Stimulated activated CD8-positive, alpha-beta memory T cell treated with anti-CD3 and anti-CD28 coated beads, Interleukin-15, amount 100 ng/mL, for 1 hour (primary cell): ENCODE results near the gene VTCN1.
"Not testable (repeated sequence)": the region's sequence is repeated elsewhere in the genome, so short reads cannot be mapped to it uniquely, and the experiment has no call there.

ENCODE experiments used
- DNase-seq: peaks from one replicate; pipeline ENCODE4 v3.0.0-alpha.2; 2020; ENCODE audit warnings: low read depth

The VTCN1 gene

GRCh38 chr1:117166076-117166475 is 44.7 kb downstream of the VTCN1 start:
- DNase-seq: no peak

GRCh38 chr1:117164209-117164608 is 46.5 kb downstream of the VTCN1 start:
- DNase-seq: no peak

GRCh38 chr1:117162816-117163215 is 47.9 kb downstream of the VTCN1 start:
- DNase-seq: no peak

- DNase-seq: no peak
Observed at GRCh38 chr1:117161887-117162286, 48.8 kb downstream of the VTCN1 start.

GRCh38 chr1:117151305-117151704 is 59.4 kb downstream of the VTCN1 start:
- DNase-seq: not testable (repeated sequence)

GRCh38 chr1:117150316-117150715 is 60.4 kb downstream of the VTCN1 start:
- no peak for DNase-seq

GRCh38 chr1:117147856-117148588 is 62.7 kb downstream of the VTCN1 start:
- no peak for DNase-seq

- DNase-seq: no peak
Observed at GRCh38 chr1:117147341-117147831, 63.3 kb downstream of the VTCN1 start.

- no peak for DNase-seq
Observed at GRCh38 chr1:117146575-117147340, 64.0 kb downstream of the VTCN1 start.

GRCh38 chr1:117146072-117146471 is 64.7 kb downstream of the VTCN1 start:
- DNase-seq: no peak

- no peak for DNase-seq
Observed at GRCh38 chr1:117143871-117144270, 66.9 kb downstream of the VTCN1 start.

- DNase-seq: no peak
Observed at GRCh38 chr1:117143172-117143571, 67.6 kb downstream of the VTCN1 start.

GRCh38 chr1:117142200-117142599 is 68.5 kb downstream of the VTCN1 start:
- DNase-seq: no peak

GRCh38 chr1:117138561-117138960 is 72.2 kb downstream of the VTCN1 start:
- no peak for DNase-seq

GRCh38 chr1:117138106-117138505 is 72.6 kb downstream of the VTCN1 start:
- DNase-seq: no peak

GRCh38 chr1:117137281-117137855 is 73.4 kb downstream of the VTCN1 start:
- no peak for DNase-seq

GRCh38 chr1:117136749-117137148 is 74.0 kb downstream of the VTCN1 start:
- no peak for DNase-seq

- DNase-seq: no peak
Observed at GRCh38 chr1:117135329-117135728, 75.4 kb downstream of the VTCN1 start.

- no peak for DNase-seq
Observed at GRCh38 chr1:117130526-117130925, 80.2 kb downstream of the VTCN1 start.

- no peak for DNase-seq
Observed at GRCh38 chr1:117128323-117129079, 82.2 kb downstream of the VTCN1 start.

GRCh38 chr1:117127795-117128194 is 82.9 kb downstream of the VTCN1 start:
- no peak for DNase-seq

- no peak for DNase-seq
Observed at GRCh38 chr1:117124661-117125060, 86.1 kb downstream of the VTCN1 start.
